GM21723 (cell line): ENCODE data around the gene ALAD.
"Not testable (repeated sequence)": the region's sequence is repeated elsewhere in the genome, so short reads cannot be mapped to it uniquely, and the experiment has no call there.

Source experiments
- ATAC-seq: cut with Tn5 transposase; IDR thresholded peaks from one replicate; pipeline ENCODE4 v1.9.1; 2021; ENCODE audit warnings: mild to moderate bottlenecking, moderate library complexity; ENCODE audit not compliant: unreplicated experiment

The ALAD gene

GRCh38 chr9:113401027-113401792 is at the start of gene ALAD:
Gene ALAD (minus strand): TSS chr9:113401284. CDS start chr9:113393559, 7,725 bp downstream.
- peak; percentile 99 for ATAC-seq

- ATAC-seq: no peak
Measured at GRCh38 chr9:113449376-113449775, 48.3 kb upstream of the ALAD start.

GRCh38 chr9:113446323-113446740 is 45.2 kb upstream of the ALAD start:
- ATAC-seq: no peak

- no peak for ATAC-seq
Measured at GRCh38 chr9:113444736-113445135, 43.7 kb upstream of the ALAD start.

GRCh38 chr9:113437716-113438115 is 36.6 kb upstream of the ALAD start:
- ATAC-seq: not testable (repeated sequence)

GRCh38 chr9:113436728-113437515 is 35.8 kb upstream of the ALAD start:
- ATAC-seq: no peak

- ATAC-seq: no peak
Measured at GRCh38 chr9:113431191-113431590, 30.1 kb upstream of the ALAD start.

GRCh38 chr9:113428062-113428615 is 27.1 kb upstream of the ALAD start:
- no peak for ATAC-seq

- ATAC-seq: no peak
Measured at GRCh38 chr9:113427629-113428028, 26.5 kb upstream of the ALAD start.

GRCh38 chr9:113426701-113427100 is 25.6 kb upstream of the ALAD start:
- no peak for ATAC-seq

GRCh38 chr9:113425072-113425471 is 24.0 kb upstream of the ALAD start:
- ATAC-seq: no peak

- no peak for ATAC-seq
Measured at GRCh38 chr9:113421726-113422125, 20.6 kb upstream of the ALAD start.

- no peak for ATAC-seq
Measured at GRCh38 chr9:113417370-113417769, 16.3 kb upstream of the ALAD start.

- ATAC-seq: peak; percentile 99
Measured at GRCh38 chr9:113416149-113416721, 15.2 kb upstream of the ALAD start.

- peak; percentile 92 for ATAC-seq
Measured at GRCh38 chr9:113410207-113410864, 9.3 kb upstream of the ALAD start, which contains the start of the genes C9orf43 and POLE3. Gene C9orf43 (plus strand): TSS chr9:113410747. CDS start chr9:113413494, 2,747 bp downstream. Gene POLE3 (minus strand): TSS chr9:113410675. CDS start chr9:113410293, 382 bp downstream.

GRCh38 chr9:113409883-113410206 is 8.8 kb upstream of the ALAD start:
- peak; percentile 8 for ATAC-seq

GRCh38 chr9:113409481-113409880 is 8.4 kb upstream of the ALAD start:
- no peak for ATAC-seq

- peak; percentile 37 for ATAC-seq
Measured at GRCh38 chr9:113406873-113407511, 5.9 kb upstream of the ALAD start.

GRCh38 chr9:113406353-113406752 is 5.3 kb upstream of the ALAD start:
- ATAC-seq: not testable (repeated sequence)

GRCh38 chr9:113403646-113404045 is 2.6 kb upstream of the ALAD start:
- ATAC-seq: no peak
